AG10803 (cell line): ENCODE measurements around the gene SNTG2.

ENCODE experiments used
- DNase-seq: peaks from one replicate; pipeline ENCODE4 v3.0.0; 2010; ENCODE audit warnings: low read depth
- H3K4me3 ChIP-seq: 2 replicates; pipeline ENCODE4 v1.5.1; 2011; ENCODE audit warnings: mild to moderate bottlenecking, low read length, control low read depth
- TF ChIP-seq, protein P1 (sequence below): conservative IDR thresholded peaks from 2 replicates; pipeline ENCODE4 v1.5.1; 2011; ENCODE audit warnings: mild to moderate bottlenecking, low read length, control low read depth, inconsistent platforms

The SNTG2 gene

DNA sequence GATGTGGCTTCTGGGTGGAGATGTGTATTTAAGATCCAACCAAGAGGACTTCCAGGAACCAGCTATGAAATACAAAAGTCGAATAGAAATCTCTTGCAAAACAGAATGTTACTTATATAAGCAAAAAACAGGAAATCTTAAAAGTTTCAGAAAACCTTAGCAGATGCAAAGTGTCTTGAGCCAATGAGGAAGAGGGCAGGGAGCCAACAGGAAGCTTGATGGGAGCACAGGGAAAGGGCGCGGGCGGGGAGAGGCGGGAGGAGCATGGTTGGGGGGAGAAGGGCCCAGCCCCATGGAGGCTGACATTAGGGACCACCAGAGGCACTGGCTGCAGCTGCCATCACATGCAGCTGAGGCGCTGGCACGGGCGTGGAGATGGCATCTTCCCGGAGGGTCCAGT is 203.3 kb downstream of the SNTG2 start:
- no peak overlapping the region for H3K4me3 ChIP-seq
- TF ChIP-seq, protein P1, sequence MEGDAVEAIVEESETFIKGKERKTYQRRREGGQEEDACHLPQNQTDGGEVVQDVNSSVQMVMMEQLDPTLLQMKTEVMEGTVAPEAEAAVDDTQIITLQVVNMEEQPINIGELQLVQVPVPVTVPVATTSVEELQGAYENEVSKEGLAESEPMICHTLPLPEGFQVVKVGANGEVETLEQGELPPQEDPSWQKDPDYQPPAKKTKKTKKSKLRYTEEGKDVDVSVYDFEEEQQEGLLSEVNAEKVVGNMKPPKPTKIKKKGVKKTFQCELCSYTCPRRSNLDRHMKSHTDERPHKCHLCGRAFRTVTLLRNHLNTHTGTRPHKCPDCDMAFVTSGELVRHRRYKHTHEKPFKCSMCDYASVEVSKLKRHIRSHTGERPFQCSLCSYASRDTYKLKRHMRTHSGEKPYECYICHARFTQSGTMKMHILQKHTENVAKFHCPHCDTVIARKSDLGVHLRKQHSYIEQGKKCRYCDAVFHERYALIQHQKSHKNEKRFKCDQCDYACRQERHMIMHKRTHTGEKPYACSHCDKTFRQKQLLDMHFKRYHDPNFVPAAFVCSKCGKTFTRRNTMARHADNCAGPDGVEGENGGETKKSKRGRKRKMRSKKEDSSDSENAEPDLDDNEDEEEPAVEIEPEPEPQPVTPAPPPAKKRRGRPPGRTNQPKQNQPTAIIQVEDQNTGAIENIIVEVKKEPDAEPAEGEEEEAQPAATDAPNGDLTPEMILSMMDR, result no peak
- no peak for DNase-seq

DNA sequence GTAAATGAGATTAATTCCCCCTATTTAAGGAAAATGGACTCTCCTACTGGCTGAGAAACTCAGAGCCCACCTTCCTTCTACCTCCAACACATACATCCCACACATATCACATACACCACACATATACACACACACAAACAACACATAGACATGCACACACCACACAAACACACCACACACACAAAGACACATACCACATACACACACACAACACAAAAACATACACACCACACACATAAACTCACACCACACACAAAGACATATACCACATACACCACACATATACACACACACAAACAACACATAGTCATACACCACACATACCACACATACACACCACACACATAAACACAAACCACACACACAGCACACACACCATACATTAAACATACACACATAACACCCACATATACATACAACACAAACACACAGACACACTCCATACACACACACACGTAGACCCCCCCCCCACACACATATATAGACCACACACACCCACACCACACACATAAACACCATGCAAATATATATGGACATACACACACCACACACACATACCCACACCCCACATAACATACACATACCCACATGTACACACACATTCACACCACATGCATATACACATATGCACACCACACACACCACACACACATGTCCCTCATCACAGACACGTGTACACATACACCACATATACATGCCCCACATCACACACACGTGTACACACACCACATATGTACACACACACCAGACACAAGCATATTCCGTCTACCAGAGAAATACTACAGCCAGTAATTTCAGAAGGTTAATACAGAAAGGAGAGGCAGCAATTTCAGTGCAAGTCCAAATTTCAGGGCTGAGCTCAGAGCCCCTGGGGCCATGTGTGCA is 204.3 kb downstream of the SNTG2 start:
- no peak overlapping the region for H3K4me3 ChIP-seq
- DNase-seq, result no peak
- TF ChIP-seq, protein P1, result no peak

DNA sequence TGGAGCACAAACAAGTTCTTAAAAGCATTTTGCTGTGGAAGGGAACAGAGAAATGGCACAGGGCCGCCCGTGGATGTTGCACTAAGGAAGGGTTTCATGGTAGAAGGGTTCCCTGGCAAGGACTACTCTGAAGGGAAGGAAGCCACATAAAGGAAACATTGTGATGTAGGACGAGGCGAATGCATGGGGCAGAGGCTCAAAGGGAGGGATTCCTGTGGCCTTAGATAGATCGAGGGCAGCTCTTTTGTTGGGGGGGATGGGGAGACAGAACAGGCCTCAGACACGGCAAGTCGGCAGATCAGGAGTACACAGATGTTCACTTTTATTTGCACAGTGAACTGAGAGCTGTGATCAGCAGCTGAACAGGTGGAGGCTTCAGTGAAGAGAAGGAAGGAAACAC is 205.4 kb downstream of the SNTG2 start:
- DNase-seq, result no peak
- TF ChIP-seq, protein P1, result no peak
- H3K4me3 ChIP-seq, result no peak overlapping the region

DNA sequence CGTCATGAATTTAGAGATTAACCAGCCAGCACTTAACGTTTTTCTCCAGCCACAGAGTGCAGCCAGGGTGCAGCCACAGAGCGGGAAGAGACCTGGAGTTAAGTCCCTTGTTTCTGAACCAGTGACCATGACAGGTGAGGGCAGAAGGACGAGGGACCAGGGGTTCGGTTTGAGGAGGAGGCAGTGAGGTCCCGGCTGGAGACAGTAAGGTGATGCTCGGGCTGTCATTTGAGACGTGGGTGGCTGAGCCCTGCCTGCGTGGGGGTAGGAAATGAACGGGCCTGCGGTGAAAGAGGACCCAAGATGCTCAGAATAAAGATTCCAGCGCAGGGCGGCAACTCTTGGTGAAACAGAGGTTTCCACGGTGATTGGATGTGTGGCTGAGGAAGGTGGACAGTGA is 205.9 kb downstream of the SNTG2 start:
- DNase-seq, result no peak
- TF ChIP-seq, protein P1, result no peak
- no peak overlapping the region for H3K4me3 ChIP-seq

DNA sequence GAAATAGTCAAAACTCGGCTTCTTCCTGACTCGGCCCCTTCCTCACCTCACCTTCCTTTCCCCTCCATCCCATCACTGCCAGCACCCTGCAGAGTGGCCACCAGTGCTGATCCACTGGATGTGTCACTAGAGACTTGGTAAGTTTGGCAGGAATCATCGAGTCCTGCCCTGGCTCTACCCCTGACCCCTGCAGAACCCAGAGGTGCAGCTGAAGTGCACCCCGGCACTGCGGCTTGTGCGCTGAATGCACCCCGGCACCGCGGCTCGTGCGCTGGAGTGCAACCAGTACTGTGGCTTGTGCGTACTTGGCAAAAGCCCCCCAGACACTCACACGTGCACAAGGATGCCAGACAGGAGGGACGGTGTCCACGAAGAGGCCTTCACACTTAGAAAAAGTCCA is 206.5 kb downstream of the SNTG2 start:
- DNase-seq, result no peak
- TF ChIP-seq, protein P1, result no peak
- H3K4me3 ChIP-seq, result no peak overlapping the region

DNA sequence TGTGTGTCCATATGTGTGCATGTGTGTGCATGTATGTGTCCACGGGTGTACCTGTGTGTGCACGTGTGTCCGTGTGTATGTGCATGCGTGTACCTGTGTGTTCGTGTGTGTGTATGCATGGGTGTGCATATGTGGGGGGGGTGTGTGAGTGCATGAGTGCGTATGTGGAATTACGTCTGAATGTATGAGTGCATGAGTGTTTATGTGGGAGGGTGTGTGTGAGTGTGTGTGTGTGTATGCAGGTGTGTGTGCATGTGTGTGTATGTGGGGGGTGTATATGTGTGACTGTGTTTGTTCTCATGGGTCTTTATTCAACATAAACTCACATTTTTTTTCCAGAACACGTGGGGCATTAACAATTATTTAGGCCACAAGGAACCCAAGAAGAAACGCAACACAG is 208.4 kb downstream of the SNTG2 start:
- H3K4me3 ChIP-seq, result no peak overlapping the region
- DNase-seq, result no peak
- TF ChIP-seq, protein P1, result no peak

DNA sequence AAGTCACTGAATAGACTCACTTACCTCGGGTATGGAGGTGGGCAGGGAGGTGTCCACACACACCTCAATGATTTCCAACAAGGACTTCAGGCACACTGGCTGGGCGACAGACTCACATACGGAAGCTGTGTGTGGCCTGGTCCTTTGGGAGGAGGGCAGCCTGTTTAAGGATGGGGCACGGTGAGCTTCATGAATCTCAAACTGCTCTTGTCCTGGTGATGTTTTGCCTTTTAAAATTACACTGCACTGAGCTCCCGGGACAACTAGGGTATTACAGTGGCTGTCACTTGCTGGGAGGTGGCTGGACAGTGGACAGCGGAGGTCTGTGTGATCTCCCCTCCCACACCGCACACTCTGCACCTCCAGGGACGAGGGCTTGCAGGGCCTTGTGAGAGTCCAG is 211.6 kb downstream of the SNTG2 start:
- TF ChIP-seq, protein P1, result no peak
- no peak for DNase-seq
- H3K4me3 ChIP-seq, result no peak overlapping the region
